Panc1 (cell line): Measurements from ENCODE around the gene EVI5. TPM values are rescaled to one million over a fixed set of nuclear protein-coding genes. Genes with fewer than 3 reads are reported as not detected.

Source experiments
- ATAC-seq: fragments of 200-7000 bp; cut with Tn5 transposase; 2 replicates; pipeline ENCODE4 v1.9.1; 2020; ENCODE audit warnings: mild to moderate bottlenecking, moderate library complexity
- BruUV-seq: library from RNA; stranded (reverse); fragments of 400-500 nt; replicated peaks from 2 replicates; lab custom pipeline; 2021; lab: Mats Ljungman, UMichigan
- CTCF ChIA-PET: fragments of 300-600 bp; sonication (Branson Sonifier 250); formaldehyde crosslinking; loops from one replicate; lab custom pipeline; 2022; ENCODE audit warnings: antibody characterized with exemption; lab: Charles Lee
- POLR2A ChIA-PET: fragments of 300-600 bp; sonication (Branson Sonifier 250); formaldehyde crosslinking; loops from one replicate; lab custom pipeline; 2022; ENCODE audit warnings: antibody characterized with exemption; lab: Charles Lee
- DNase-seq: peaks from one replicate; pipeline ENCODE4 v3.0.0-alpha.2; 2010; ENCODE audit warnings: low read depth, low spot score
- H3K27ac ChIP-seq: 2 replicates; pipeline ENCODE4 v1.5.1; 2011; ENCODE audit warnings: mild to moderate bottlenecking, low read length, inconsistent platforms
- H3K27me3 ChIP-seq: fragments of 200-500 bp; sonication (Bioruptor generic); 2 replicates; pipeline ENCODE4 v1.6.0; 2014; ENCODE audit warnings: low read length, inconsistent platforms; ENCODE audit not compliant: control insufficient read depth, insufficient read depth
- H3K36me3 ChIP-seq: fragments of 200-500 bp; sonication (Bioruptor generic); 2 replicates; pipeline ENCODE4 v1.5.1; 2014; ENCODE audit warnings: inconsistent platforms, mild to moderate bottlenecking, low read length, moderate library complexity; ENCODE audit not compliant: control insufficient read depth, insufficient read depth
- H3K4me1 ChIP-seq: 2 replicates; pipeline ENCODE4 v1.5.1; 2011; ENCODE audit warnings: inconsistent platforms, mild to moderate bottlenecking, low read length, moderate library complexity; ENCODE audit not compliant: control insufficient read depth, insufficient read depth
- H3K4me3 ChIP-seq, 2 experiments: 2 replicates each; pipeline ENCODE4 v1.5.1; 2011 to 2012; ENCODE audit warnings: low read depth in 2 of 2, low read length in 2 of 2, mild to moderate bottlenecking in 2 of 2, inconsistent platforms in 1 of 2, moderate library complexity in 1 of 2
- H3K9me3 ChIP-seq: fragments of 200-500 bp; sonication (Bioruptor generic); 2 replicates; pipeline ENCODE4 v1.5.1; 2014; ENCODE audit warnings: low read depth, mild to moderate bottlenecking, inconsistent platforms, low read length, moderate library complexity; ENCODE audit not compliant: control insufficient read depth, insufficient read depth
- CTCF ChIP-seq: fragments of 450-650 bp; IDR thresholded peaks from 2 replicates; pipeline ENCODE4 v1.5.1; 2017; ENCODE audit warnings: mild to moderate bottlenecking
- REST ChIP-seq, 2 experiments: IDR thresholded peaks; 2 replicates each; pipeline ENCODE4 v1.6.1; 2011 to 2012; ENCODE audit warnings: low read depth in 2 of 2, control low read depth in 1 of 2, low read length in 1 of 2, mild to moderate bottlenecking in 1 of 2, moderate library complexity in 1 of 2; ENCODE audit not compliant: insufficient read depth in 1 of 2
- TCF7L2 ChIP-seq: IDR thresholded peaks from 2 replicates; pipeline ENCODE4 v1.6.1; 2011; ENCODE audit warnings: mild to moderate bottlenecking, low read depth, low read length, inconsistent platforms
- in situ Hi-C: cut with HindIII; loops from 2 replicates; pipeline ENCODE4 v1.10.0; 2016; ENCODE audit warnings: low sequenced_read_pairs, low pct_unique_long_range_greater_than_20kb
- intact Hi-C: fragments of 100-400 bp; cut with micrococcal nuclease; formaldehyde crosslinking; loops from one replicate; pipeline ENCODE4 v1.10.0; 2022; ENCODE audit not compliant: unreplicated experiment
- total RNA-seq: library from RNA; stranded (reverse); gene quantifications from one replicate; pipeline ENCODE4 v1.2.1, GENCODE V29; 2021; ENCODE audit not compliant: unreplicated experiment

EVI5 gene
- total RNA-seq, 1 experiment from 2014 or later: 21.2 TPM

- Histone ChIP-seq H3K27me3 (no peaks in the 10 kb centered on the region), H3K9me3 (no peaks in the 10 kb centered on the region), H3K4me1 (no peaks in the 10 kb centered on the region), H3K4me3 (no peak overlapping the region), H3K27ac (no peak overlapping the region), H3K36me3 (no peaks in the 10 kb centered on the region; the same call in 1 of the 2 replicates)
- ChIA-PET CTCF (no interaction called here), POLR2A (no interaction called here)
- DNase-seq (no peak), ATAC-seq (no peak)
- intact Hi-C loops: no loop called here
- BruUV-seq: no TSS peak
- in situ Hi-C loops: no loop called here
- no peak for TF ChIP-seq REST (IDR thresholded peaks at IDR 0.05; ENCODE audit: insufficient read depth in 1 of 2, low read depth in 2 of 2, low read length in 1 of 2)
Observed at GRCh38 chr1:92572520-92572919, 212.4 kb downstream of the EVI5 start.

GRCh38 chr1:92571578-92571977 lies 213.3 kb downstream of the EVI5 start:
- no peaks in the 10 kb centered on the region for H3K9me3 ChIP-seq
- BruUV-seq: no TSS peak
- intact Hi-C loops: no loop called here
- DNase-seq (no peak), ATAC-seq (no peak)
- H3K27me3 ChIP-seq: no peaks in the 10 kb centered on the region
- ChIA-PET POLR2A (no interaction called here), CTCF (no interaction called here)
- H3K36me3 ChIP-seq: no peaks in the 10 kb centered on the region; the same call in 1 of the 2 replicates
- H3K4me1 ChIP-seq: no peaks in the 10 kb centered on the region
- TF ChIP-seq CTCF: no peak
- no peak for TF ChIP-seq TCF7L2
- TF ChIP-seq REST (IDR thresholded peaks at IDR 0.05; ENCODE audit: insufficient read depth in 1 of 2, low read depth in 2 of 2, low read length in 1 of 2): no peak
- no peak overlapping the region for H3K4me3 ChIP-seq
- H3K27ac ChIP-seq: no peak overlapping the region
- in situ Hi-C loops: no loop called here
